H1 (cell line): ENCODE data around the gene AUH. TPM values are rescaled to one million over a fixed set of nuclear protein-coding genes. Genes with fewer than 3 reads are reported as not detected.

Source experiments
- CEBPB ChIP-seq: IDR thresholded peaks from 2 replicates; pipeline ENCODE4 v1.6.1; 2012; ENCODE audit warnings: low read depth, low read length
- CTCF ChIP-seq, 3 experiments: IDR thresholded peaks; 1 replicate in 2 of 3; 2 replicates in 1 of 3; pipeline versions ENCODE4 v1.5.1 to v1.6.1; 2011; ENCODE audit warnings: low read length in 3 of 3, mild to moderate bottlenecking in 3 of 3, inconsistent platforms in 2 of 3, low read depth in 1 of 3, moderate library complexity in 1 of 3; ENCODE audit not compliant: insufficient read depth in 1 of 3; ENCODE audit errors: control extremely low read depth in 1 of 3
- EGR1 ChIP-seq: IDR thresholded peaks from 2 replicates; pipeline ENCODE4 v1.6.1; 2011; ENCODE audit warnings: low read depth, low read length, borderline replicate concordance
- RAD21 ChIP-seq, 2 experiments: IDR thresholded peaks in 1 of 2; conservative IDR thresholded peaks in 1 of 2; 2 replicates each; pipeline ENCODE4 v1.6.1; 2011; ENCODE audit warnings: low read depth in 2 of 2, low read length in 2 of 2, improper control_type of control experiment in 1 of 2, inconsistent platforms in 1 of 2, mild to moderate bottlenecking in 1 of 2, moderate library complexity in 1 of 2
- SUZ12 ChIP-seq: fragments of 200-600 bp; sonication (generic); IDR thresholded peaks from 2 replicates; pipeline ENCODE4 v1.6.1; 2012; ENCODE audit warnings: mild to moderate bottlenecking, inconsistent platforms, low read length, moderate library complexity, mixed read lengths
- TBP ChIP-seq: IDR thresholded peaks from 2 replicates; pipeline ENCODE4 v1.6.1; 2011; ENCODE audit warnings: low read depth, low read length, improper control_type of control experiment
- TEAD4 ChIP-seq: IDR thresholded peaks from 2 replicates; pipeline ENCODE4 v1.6.1; 2012; ENCODE audit warnings: low read depth, low read length, inconsistent platforms, mixed read lengths
- polyA plus RNA-seq, 7 experiments: library from polyadenylated mRNA; depleted of rRNA in 3 of 7; stranded (reverse) in 5 of 7; unstranded in 2 of 7; fragments of >200 nt in 5 of 7; fragments of 200-250 nt in 2 of 7; gene quantifications; 1 replicate in 5 of 7; 2 replicates in 1 of 7; 4 replicates in 1 of 7; pipeline versions ENCODE4 v1.2.1 to v1.2.3, GENCODE V29; 2011 to 2013; ENCODE audit warnings: missing spikeins in 2 of 7, mixed read lengths in 2 of 7
- total RNA-seq: library from RNA; stranded (reverse); fragmentation: NEBNext Ultra II Directional; extraction: Animal tissue kit (Norgen Biotek cat#: 25700); gene quantifications from 2 replicates; pipeline ENCODE4 v1.2.1, GENCODE V29; 2021

Gene AUH
- total and polyA plus RNA-seq, 2 of the 8 experiments (the other 6 are each of a cell fraction or from before 2014, with no cell fraction given), result 5.8 to 21.9 TPM

GRCh38 chr9:91258451-91258850 lies 103.3 kb downstream of the AUH start (continued):
- TF ChIP-seq CTCF (IDR thresholded peaks at IDR 0.05; ENCODE audit: control extremely low read depth in 1 of 3, insufficient read depth in 1 of 3, low read depth in 1 of 3, low read length in 3 of 3) (no peak), TBP (no peak), EGR1 (no peak), RAD21 (IDR thresholded peaks at IDR 0.05 in 1 of 2, conservative IDR thresholded peaks at IDR 0.05 in 1 of 2; ENCODE audit: low read depth in 2 of 2, low read length in 2 of 2) (no peak), TEAD4 (no peak), CEBPB (no peak), SUZ12 (no peak)
